ENCODE results near the gene CDCP1.
"Not testable (repeated sequence)": the region's sequence is repeated elsewhere in the genome, so short reads cannot be mapped to it uniquely, and the experiment has no call there.

The CDCP1 gene

DNA sequence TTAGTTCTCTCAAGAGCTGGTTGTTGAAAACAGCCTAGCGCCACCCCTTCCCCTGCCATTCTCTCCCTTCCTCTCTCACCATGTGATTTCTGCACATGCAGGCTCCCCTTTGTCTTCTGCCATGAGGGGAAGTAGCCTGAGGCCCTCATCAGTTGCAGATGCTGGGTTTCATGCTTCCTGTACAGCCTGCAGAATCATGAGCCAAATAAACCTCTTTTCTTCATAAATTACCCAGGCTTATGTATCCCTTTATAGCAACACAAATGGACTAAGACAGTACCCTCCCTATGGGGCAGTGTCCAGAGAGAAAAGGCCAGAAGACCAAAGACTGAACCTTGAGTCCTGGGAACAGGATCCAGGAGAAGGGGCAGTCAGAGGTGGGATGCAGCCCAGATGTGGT lies 65.4 kb downstream of the CDCP1 start:
- DNase-seq = no peak

DNA sequence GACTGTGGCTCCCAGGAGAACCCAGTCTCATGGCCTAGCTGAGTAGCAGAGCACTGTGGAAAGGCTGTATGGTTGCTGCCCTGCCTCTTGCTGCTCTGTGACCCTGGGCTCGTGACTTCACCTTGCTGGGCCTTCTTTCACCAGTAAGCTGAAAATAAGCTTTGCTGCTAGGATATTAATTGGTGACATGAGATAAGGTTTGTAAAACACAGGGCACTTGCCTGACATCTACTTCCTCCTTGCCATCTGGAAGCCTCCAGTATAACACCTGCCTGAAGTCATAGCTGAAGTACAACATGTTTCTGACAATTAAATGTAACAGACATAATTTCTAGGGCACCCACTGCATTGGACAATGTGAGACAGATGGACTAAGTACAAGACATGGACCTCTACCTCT lies 66.5 kb downstream of the CDCP1 start:
- DNase-seq = no peak

DNA sequence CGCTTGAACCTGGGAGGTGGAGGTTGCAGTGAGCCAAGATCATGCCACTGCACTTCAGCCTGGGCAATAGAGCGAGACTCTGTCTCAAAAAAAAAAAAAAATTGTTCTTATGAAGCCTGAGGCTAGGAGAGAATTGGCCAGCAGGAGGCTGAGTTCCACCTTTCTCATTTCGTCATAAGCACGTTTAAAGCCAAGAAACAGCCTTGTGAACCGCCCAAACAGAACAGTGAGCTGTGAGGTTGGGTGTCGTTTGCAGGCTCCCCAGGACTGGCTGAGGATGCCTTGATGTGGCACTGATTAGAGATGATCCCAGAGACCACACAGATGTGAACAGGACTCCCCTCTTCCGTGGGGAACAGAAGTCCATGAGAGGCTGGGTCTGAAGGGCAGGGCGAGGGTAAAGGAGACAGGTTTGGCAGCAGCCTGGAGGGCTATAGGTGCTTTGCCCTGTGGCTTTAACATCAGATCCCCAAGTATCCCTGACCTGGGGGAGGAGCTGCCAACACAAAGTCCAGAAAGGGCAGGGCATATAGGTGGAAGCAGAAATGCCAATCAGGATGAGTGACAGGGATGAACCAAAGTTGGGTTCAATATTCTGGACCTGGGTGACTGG lies 67.2 kb downstream of the CDCP1 start:
- DNase-seq = no peak

DNA sequence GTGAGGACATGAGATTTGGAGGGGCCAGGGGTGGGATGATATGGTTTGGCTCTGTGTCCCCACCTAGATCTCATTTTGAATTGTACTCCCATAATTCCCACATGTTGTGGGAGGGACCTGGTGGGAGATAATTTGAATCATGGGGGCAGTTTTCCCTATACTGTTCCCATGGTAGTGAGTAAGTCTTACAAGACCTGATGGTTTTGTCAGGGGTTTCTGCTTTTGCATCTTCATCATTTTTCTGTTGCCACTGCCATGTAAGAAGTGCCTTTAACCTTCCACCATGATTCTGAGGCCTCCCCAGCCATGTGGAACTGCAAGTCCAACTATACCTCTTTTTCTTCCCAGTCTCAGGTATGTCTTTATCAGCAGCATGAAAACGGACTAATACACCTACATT lies 67.9 kb downstream of the CDCP1 start:
- DNase-seq = not testable (repeated sequence)

DNA sequence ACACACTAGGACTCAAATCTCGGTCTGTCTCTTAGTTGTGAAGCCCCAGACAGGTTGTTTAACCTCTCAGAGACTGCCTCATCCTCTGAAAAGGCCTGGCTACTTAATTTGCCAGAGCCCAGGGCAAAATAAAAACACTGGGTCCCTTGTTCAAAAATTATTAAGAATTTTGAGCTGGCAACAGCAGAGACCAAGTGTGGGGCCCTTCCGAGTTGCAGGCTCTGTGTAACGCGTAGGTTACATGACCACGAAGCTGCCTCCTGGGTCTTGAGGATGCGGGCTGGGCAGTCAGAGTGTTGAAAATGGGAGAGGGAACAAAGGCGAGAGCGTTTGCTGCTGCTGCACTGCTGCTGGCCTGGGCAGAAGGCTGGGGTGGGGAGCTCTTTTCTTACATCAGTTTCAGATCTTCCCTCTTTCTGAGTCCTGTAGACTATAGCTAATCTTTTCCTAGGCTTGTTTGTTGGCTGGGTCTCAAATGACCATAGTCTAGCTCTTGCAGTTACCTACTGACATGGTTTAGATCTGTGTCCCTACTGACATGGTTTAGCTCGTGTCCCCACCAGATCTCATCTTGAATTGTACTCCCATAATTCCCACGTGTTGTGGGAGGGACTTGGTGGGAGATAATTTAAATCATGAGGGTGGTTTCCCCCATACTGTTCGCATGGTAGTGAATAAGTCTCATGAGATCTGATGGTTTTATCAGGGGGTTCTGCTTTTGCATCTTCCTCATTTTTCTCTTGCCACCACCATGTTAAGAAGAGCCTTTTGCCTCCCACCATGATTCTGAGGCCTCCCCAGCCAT lies 70.2 kb downstream of the CDCP1 start:
- no peak for DNase-seq

DNA sequence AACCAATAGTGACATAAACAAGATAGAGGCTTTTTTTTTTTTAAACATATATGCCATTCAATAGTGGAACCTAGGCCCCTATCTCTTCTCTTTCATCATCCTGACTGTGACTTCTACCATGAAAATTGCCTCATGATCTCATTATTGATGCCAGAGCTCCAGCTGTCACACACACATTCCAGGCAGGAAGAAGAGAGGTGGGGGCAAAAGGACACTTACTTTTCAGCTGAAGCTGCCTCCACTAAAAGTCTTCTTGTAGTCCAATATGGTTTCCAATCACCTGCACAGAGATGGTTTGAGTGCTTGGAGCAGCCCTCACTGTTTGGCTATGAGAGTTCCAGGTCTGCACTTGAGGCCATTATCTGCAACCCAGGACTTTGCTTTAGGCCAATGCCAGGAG lies 75.1 kb downstream of the CDCP1 start:
- no peak for DNase-seq

DNA sequence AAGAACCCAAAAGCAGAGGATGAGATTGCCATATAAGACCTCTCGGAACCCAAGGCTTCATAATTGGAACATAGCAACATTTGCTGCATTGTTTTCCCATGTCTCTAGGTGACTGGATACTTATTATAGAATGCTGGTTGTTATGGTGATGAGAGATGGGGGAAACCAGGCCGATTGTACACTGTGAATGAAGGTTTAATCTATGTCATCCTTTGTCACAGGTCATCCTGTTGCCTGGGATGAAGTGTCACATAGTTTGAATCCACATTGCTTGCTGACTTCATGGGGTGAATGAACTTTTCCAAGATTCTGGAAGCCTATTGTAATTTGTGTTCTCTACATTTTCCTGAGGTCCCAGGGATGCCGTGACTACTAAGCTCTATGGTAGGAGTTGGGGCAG lies 78.2 kb downstream of the CDCP1 start:
- no peak for DNase-seq

DNA sequence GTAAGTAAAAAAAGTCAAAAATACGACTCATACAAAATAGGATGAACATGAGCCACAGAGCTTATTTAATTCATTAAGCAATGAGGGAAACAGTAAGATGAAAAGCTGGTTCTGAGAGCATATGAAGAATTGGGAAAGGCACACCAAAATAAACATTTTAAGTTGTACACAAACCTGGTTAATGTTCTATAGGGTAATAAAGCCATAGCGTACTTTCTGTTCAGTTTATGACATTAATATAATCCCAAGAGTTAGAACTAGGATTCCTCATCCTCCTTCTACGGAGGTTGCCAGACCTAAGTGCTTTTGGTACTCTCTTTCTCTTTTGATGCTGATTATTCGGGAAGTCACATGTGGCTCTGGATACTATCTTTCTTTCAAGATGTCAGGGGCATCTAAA lies 78.7 kb downstream of the CDCP1 start:
- DNase-seq = no peak

DNA sequence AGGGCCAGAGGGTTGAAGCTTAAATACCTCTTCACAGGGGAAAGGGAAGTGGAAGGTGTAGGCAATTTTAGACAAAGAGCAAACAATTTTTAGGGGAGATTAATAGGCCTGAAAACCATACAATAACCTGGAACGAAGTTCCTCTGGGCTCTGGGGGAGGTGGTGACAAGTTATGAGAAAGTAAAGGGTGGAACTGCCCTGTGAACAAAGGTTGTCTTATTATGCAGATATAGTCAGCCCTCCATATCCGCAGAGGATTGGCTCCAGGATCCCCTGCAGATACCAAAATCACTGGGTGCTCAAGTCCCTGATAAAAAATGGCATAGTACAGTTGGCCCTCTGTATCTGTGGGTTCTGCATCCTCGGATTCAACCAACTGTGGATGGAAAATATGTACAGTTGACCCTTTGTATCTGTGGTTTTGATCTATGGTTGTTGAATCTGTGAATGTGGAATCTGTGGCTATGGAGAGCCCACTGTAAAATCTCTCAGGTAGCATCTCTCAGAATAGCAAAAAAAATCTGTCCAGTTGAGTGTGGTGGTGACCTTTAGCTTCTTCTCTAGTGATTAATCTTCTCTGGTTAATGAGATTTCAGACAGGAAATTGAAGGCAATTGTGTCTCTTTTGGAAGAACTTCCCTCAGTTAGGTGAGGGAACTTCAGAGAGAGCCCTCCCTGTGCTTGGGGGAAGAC lies 79.9 kb downstream of the CDCP1 start:
- DNase-seq = no peak

DNA sequence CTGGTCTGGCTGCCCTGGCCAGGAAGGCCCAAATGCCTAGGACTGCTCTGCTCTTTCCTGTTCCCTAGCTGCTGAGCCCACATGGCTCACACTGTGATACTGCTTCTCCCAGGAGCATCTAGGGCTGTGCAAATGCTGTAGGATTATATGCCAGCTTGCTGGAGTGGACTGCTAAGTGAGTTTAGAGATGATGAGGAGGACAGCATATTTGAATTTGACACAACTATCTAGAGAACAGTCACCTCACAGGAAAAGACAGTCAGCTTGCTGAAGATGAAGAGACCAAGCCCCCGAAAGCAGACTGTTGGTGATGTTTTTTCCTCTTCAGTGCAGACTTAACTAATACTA lies 80.8 kb downstream of the CDCP1 start:
- no peak for DNase-seq

DNA sequence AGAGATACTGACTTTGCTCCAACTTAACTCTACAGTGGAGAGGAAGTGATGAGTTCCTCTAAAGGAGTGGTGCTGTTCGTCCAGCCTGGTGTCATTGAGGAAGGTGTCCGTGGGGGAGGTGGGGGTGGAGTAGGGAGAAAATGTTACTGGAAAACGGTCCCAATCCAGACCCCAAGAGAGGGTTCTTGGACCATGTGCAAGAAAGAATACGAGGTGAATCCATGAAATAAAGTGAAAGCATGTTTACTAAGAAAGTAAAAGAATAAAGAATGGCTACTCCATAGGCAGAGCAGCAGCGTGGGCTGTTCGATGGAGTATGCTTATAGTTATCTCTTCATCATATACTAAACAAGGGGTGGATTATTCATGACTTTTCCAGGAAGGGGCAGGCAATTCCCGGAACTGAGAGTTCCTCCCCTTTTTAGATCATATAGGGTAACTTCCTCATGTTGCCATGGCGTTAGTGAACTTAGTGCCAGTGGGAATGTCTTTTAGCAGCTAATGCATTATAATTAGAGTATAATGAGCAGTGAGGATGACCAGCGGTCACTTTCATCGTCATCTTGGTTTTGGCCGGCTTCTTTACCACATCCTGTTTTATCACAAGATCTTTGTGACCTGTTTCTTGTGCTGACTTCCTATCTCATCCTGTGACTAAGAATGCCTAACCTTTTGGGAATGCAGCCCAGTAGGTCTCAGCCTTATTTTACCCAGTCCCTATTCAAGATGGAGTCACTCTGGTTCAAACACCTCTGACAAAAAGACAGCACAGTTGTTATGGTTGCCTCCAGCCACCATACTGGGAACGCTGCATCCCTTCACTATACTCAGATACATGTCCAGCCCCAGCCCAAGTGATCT lies 81.4 kb downstream of the CDCP1 start:
- no peak for DNase-seq

DNA sequence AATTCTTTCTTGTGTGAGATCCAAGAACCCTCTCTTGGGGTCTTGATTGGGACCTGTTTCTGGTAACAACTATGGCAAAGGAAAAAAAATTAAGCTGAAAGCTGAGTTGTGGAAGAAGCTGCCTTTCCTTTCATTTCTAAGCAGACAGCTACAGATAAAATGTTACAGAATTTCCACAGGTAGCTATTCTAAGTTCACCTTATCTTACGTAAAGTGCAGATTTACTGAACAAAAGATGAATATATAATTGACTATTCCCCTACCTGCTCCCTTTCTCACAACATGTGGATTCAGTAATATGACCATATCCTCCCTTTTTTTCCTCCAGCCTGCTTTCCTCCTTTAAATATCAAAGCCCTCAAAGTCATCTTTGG lies 83.5 kb downstream of the CDCP1 start:
- DNase-seq = no peak

DNA sequence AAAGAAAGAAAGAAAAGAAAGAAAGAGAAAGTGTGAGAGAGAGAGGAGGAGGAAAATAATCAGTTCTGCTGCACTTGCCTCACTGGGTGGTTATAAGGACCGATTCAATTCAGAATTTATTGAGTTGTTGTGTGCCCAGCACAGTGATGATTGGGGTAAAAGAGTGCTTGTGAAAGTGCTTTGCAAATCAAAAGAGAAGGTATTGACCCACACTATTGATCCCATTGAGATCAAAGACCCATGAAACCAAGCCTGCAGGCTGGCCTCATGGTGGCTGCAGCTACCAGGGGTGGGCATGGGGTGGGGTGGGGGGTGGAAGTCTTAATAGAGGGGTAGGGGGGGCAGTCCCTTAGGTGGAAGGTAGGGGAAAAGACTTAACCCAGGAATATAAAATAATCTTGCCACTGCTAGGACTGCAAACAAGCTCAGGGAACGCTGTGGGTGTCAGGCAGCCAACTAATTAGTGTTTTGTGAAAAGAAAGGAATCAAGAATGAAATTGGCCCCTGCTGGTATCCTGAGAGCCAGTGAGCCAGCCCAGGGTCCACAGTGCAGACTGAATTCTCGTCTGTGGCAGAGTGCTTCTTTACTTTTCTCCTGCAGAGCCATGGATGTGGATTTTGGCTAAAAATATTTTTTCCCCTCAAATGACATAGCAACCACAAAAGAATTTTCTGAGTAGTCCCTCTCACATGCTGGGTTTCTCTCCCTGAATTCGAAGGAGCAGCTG lies 85.8 kb downstream of the CDCP1 start:
- DNase-seq = no peak

DNA sequence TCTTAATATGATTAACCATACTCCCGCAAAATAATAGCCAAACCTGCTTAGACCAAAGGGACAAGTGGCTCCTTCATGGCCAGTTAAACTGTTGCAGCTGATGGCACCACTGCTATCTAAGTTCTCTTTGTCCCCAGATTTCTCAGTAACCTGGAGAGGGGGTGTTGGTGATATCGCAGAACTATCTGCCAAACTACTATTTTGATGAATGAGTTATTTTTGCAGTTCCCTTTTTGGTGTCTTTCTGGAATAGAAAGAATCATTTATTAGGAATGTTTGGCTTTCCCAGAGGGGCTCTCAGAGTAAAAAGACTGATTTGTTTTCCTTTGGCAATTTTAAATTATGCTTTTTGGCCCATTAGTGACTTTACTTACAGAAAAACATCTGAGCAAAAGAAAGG lies 87.0 kb downstream of the CDCP1 start:
- no peak for DNase-seq

DNA sequence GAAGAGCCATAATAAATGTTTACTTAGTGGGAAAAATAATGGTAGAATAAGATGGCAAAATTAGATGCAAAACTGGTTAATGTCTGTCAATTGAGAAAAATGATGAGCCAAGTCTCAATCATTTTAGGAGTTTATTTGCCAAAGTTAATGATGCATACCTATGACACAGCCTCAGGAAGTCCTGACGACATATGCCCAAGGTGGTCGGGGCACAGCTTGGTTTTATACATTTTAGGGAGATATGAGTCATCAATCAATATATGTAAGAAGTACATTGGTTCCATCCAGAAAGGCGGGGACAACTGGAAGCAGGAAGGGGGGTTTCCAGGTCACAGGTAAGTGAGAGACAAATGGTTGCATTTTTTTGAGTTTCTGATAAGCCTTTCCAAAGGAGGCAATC lies 88.6 kb downstream of the CDCP1 start:
- no peak for DNase-seq

DNA sequence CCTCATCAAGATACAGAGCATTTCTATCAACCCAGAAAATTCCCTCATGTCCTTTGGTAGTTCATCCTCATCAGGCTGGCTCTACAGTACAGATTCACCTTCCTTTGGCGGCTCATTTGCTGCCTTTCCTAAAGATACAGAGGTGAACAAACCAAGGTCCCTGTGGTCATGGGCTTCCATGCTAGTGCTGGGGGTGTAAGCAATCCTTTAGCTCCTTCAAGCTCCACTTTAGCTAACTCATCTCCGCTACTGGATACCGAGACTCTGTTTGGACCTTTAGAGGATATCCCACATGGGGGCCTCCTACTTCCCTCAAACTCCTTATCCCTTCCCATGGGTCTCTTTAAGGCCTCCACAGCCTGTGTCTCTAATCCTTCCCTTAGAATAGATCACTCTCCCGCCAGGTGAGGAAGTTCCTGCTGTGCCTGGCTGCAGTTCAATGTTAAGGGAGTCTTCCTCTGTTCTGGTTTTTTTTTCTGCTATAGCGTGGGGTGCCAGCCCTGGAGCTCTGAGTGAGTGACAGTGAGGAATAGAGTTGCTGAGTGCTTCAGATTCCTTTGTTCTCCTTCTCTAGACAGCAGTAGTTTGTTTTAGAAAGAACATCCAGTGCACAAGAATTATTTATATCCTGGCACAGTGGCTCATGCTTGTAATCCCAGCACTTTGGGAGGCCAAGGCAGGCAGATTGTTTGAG lies 89.4 kb downstream of the CDCP1 start:
- DNase-seq = no peak

DNA sequence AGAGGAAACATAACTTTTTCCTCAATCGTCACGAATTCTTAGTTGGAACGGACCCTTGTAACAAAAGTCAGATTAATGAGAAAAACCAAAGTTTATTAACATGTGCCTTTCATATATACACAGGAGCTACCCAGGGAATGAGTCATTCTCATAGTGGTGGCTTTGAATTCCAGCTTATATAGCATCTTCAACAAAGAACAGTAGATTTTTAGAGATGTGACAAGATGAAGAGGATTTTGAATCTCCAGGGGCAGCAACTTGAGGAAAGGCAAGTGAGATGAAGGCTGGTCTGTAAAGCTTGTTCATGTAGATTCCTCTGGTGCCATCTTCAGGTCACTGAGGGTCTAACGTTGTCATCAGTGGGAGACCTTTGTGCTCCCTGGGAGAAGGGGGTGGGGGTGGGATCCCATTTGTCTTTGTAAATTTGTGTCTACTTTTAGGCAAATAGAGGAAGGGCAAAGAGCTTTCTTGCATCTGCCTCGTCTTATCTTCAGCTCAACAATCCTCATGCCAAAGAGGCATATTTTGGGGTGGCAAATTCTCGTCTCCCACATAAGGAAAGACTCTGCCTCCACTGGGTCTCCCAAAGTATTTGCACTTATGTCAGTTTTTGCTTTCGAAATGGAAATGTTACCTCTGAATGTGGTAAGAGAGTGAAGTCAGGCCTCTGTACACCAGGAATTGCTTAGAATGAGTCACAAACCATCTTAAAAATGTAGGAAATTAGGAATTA lies 90.6 kb downstream of the CDCP1 start:
- DNase-seq = no peak

DNA sequence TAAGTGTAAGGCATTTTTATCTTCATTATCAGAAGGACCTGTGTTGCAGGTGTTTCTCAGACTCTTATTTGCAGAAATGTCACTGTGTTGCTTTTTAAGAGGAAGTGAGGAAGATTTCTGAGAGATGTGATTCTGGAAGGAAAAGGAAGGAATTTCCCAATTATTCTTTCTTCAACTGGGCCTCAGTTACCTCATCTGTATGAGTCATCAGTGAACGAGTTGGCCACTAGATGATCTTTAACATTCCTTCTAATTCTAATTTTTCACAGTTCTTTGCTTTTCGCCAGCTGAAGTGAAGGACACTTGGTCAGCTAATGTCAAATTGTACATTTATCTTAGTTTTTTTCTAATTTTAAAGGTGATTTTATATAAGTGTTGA lies 91.2 kb downstream of the CDCP1 start:
- DNase-seq = no peak

DNA sequence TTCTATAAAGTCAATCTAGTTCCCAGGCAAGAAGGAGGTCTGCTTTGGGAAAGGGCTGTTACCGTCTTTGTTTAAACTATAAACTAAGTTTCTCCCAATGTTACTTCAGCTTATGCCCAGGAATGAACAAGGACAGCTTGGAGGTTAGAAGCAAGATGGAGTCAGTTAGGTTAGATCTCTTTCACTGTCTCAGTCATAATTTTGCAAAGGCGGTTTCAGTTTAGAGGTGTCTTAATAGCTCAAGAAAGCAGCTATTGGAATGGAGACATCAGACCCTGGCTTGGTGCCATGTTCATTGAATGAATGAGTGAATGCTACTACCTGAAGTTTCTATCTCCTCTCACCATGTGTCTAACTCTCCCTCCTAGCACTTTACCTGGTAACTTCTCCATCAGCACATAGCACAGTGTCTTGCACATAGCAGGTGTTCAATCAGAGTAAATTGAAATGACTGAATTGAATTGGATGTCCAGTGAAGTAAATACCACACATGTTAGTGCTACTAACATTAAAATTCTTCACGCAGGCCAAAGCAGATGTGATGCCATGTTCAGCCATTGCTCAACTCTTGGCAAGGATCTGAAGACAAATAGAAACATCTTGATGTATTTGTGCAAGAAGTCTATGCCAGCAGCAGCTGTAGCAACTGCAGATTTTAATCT lies 91.9 kb downstream of the CDCP1 start:
- DNase-seq = no peak

DNA sequence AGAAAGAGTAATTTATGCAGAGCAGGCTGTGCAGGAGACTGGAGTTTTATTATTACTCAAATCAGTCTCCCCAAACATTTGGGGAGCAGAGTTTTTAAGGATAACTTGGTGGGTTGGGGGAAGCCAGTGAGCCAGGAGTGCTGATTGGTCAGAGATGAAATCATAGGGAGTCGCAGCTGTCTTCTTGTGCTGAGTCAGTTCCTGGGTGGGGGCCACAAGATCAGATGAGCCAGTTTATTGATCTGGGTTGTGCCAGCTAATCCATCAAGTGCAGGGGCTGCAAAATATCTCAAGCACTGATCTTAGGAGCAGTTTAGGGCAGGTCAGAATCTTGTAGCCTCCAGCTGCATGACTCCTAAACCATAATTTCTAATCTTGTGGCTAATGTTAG lies 92.4 kb downstream of the CDCP1 start:
- DNase-seq = not testable (repeated sequence)

DNA sequence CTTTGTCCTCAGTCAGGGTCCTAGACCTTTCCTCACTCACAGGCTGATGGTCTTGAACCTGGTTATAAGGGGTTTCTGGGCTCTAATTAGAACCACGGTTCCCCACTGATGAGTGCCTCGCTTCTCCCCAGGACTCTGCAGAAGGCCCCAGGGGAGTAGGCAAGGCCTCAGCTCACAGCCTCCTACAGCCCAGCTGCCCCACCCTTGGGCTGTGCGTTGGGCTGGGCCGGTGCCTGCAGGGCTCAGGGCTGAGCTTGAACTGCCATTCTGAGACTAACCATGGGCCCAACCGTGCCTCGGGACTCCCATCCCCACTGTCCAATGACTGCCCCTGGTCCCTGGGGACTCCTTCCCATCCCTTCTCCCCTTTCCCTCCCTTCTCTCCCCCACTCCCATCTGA lies 94.5 kb downstream of the CDCP1 start:
- DNase-seq = no peak
